Measurements from ENCODE around the gene CACNA2D3. TPM values are rescaled to one million over a fixed set of nuclear protein-coding genes. Genes with fewer than 3 reads are reported as not detected.
A peak's percentile ranks its signal among the peaks of the same experiment; 100 is the strongest.

The CACNA2D3 gene
- total and polyA plus RNA-seq, 5 donors: 29.2 to 64.5 (median 42.4) TPM

GRCh38 chr3:54243960-54244682, 121.8 kb downstream of the CACNA2D3 start:
- ATAC-seq: peak in 1 of 2 donors; percentile 36
- H3K27me3 ChIP-seq (ENCODE audit: control insufficient read depth, insufficient read depth): no peaks in the 10 kb centered on the region
- WGBS: 87% methylated on average over 8 of the region's 8 CpGs
- H3K4me1 ChIP-seq (ENCODE audit: control insufficient read depth, insufficient read depth, low read length): peaks cover 8% of the 10 kb centered on the region
- no peaks in the 10 kb centered on the region for H3K9me3 ChIP-seq (ENCODE audit: control insufficient read depth, low read length)
- H3K27ac ChIP-seq (ENCODE audit: low read length): no peak overlapping the region
- no peak overlapping the region for H3K4me3 ChIP-seq (ENCODE audit: low read length)
- intact Hi-C loops (cut with DNase I): no loop called here
- DNase-seq: no peak

- DNase-seq (no peak), ATAC-seq (no peak)
- H3K9me3 ChIP-seq (ENCODE audit: control insufficient read depth, low read length): no peaks in the 10 kb centered on the region
- intact Hi-C loops (cut with DNase I): no loop called here
- H3K4me3 ChIP-seq (ENCODE audit: low read length): no peak overlapping the region
- H3K27ac ChIP-seq (ENCODE audit: low read length): no peak overlapping the region
- no peaks in the 10 kb centered on the region for H3K27me3 ChIP-seq (ENCODE audit: control insufficient read depth, insufficient read depth)
- WGBS: 51% methylated on average over 3 of the region's 3 CpGs
- no peaks in the 10 kb centered on the region for H3K4me1 ChIP-seq (ENCODE audit: control insufficient read depth, insufficient read depth, low read length)
These were observed 129.4 kb downstream of the CACNA2D3 start for GRCh38 chr3:54251705-54252104.

- no peak for ATAC-seq
- Histone ChIP-seq H3K4me1 (ENCODE audit: control insufficient read depth, insufficient read depth, low read length) (no peaks in the 10 kb centered on the region), H3K4me3 (ENCODE audit: low read length) (no peak overlapping the region), H3K27me3 (ENCODE audit: control insufficient read depth, insufficient read depth) (no peaks in the 10 kb centered on the region), H3K27ac (ENCODE audit: low read length) (no peak overlapping the region), H3K9me3 (ENCODE audit: control insufficient read depth, low read length) (no peaks in the 10 kb centered on the region)
- WGBS: 84% methylated on average over 7 of the region's 7 CpGs
- no peak for DNase-seq
- intact Hi-C loops (cut with DNase I): no loop called here
These were observed 134.9 kb downstream of the CACNA2D3 start for GRCh38 chr3:54257125-54257720.

- Histone ChIP-seq H3K4me1 (ENCODE audit: control insufficient read depth, insufficient read depth, low read length) (no peaks in the 10 kb centered on the region), H3K4me3 (ENCODE audit: low read length) (no peak overlapping the region), H3K27ac (ENCODE audit: low read length) (no peak overlapping the region), H3K9me3 (ENCODE audit: control insufficient read depth, low read length) (no peaks in the 10 kb centered on the region), H3K27me3 (ENCODE audit: control insufficient read depth, insufficient read depth) (no peaks in the 10 kb centered on the region)
- no peak for ATAC-seq
- DNase-seq: no peak
- intact Hi-C loops (cut with DNase I): no loop called here
- WGBS: 54% methylated on average over 2 of the region's 2 CpGs
These were observed 137.3 kb downstream of the CACNA2D3 start for GRCh38 chr3:54259636-54260035.

GRCh38 chr3:54261141-54261540, 138.8 kb downstream of the CACNA2D3 start:
- H3K4me1 ChIP-seq (ENCODE audit: control insufficient read depth, insufficient read depth, low read length): no peaks in the 10 kb centered on the region
- H3K4me3 ChIP-seq (ENCODE audit: low read length): no peak overlapping the region
- H3K27ac ChIP-seq (ENCODE audit: low read length): no peak overlapping the region
- H3K27me3 ChIP-seq (ENCODE audit: control insufficient read depth, insufficient read depth): no peaks in the 10 kb centered on the region
- no peaks in the 10 kb centered on the region for H3K9me3 ChIP-seq (ENCODE audit: control insufficient read depth, low read length)
- 64% methylated on average over 3 of the region's 3 CpGs for WGBS
- no peak for ATAC-seq
- intact Hi-C loops (cut with DNase I): no loop called here
- DNase-seq: no peak

GRCh38 chr3:54262541-54262940, 140.2 kb downstream of the CACNA2D3 start:
- H3K27ac ChIP-seq (ENCODE audit: low read length): no peak overlapping the region
- no peaks in the 10 kb centered on the region for H3K9me3 ChIP-seq (ENCODE audit: control insufficient read depth, low read length)
- H3K27me3 ChIP-seq (ENCODE audit: control insufficient read depth, insufficient read depth): no peaks in the 10 kb centered on the region
- 81% methylated on average over 6 of the region's 6 CpGs for WGBS
- DNase-seq (no peak), ATAC-seq (no peak)
- H3K4me1 ChIP-seq (ENCODE audit: control insufficient read depth, insufficient read depth, low read length): no peaks in the 10 kb centered on the region
- intact Hi-C loops (cut with DNase I): no loop called here
- no peak overlapping the region for H3K4me3 ChIP-seq (ENCODE audit: low read length)

- Histone ChIP-seq H3K27ac (ENCODE audit: low read length) (no peak overlapping the region), H3K9me3 (ENCODE audit: control insufficient read depth, low read length) (no peaks in the 10 kb centered on the region), H3K4me3 (ENCODE audit: low read length) (no peak overlapping the region), H3K4me1 (ENCODE audit: control insufficient read depth, insufficient read depth, low read length) (no peaks in the 10 kb centered on the region), H3K27me3 (ENCODE audit: control insufficient read depth, insufficient read depth) (no peaks in the 10 kb centered on the region)
- ATAC-seq: no peak
- 64% methylated on average over 1 of the region's 1 CpG for whole genome bisulfite sequencing
- intact Hi-C loops (cut with DNase I): no loop called here
- no peak for DNase-seq
These were observed 140.6 kb downstream of the CACNA2D3 start for GRCh38 chr3:54262946-54263345.

- Histone ChIP-seq H3K4me3 (ENCODE audit: low read length) (no peak overlapping the region), H3K9me3 (ENCODE audit: control insufficient read depth, low read length) (no peaks in the 10 kb centered on the region), H3K27me3 (ENCODE audit: control insufficient read depth, insufficient read depth) (no peaks in the 10 kb centered on the region), H3K4me1 (ENCODE audit: control insufficient read depth, insufficient read depth, low read length) (no peaks in the 10 kb centered on the region), H3K27ac (ENCODE audit: low read length) (no peak overlapping the region)
- intact Hi-C loops (cut with DNase I): no loop called here
- ATAC-seq (no peak), DNase-seq (no peak)
- WGBS: 50% methylated on average over 4 of the region's 4 CpGs
These were observed 141.7 kb downstream of the CACNA2D3 start for GRCh38 chr3:54264050-54264449.

GRCh38 chr3:54270816-54271526, 148.6 kb downstream of the CACNA2D3 start:
- ATAC-seq (no peak), DNase-seq (no peak)
- no peak overlapping the region for H3K4me3 ChIP-seq (ENCODE audit: low read length)
- H3K9me3 ChIP-seq (ENCODE audit: control insufficient read depth, low read length): no peaks in the 10 kb centered on the region
- 43% methylated on average over 4 of the region's 4 CpGs for WGBS
- no peaks in the 10 kb centered on the region for H3K27me3 ChIP-seq (ENCODE audit: control insufficient read depth, insufficient read depth)
- intact Hi-C loops (cut with DNase I): no loop called here
- H3K27ac ChIP-seq (ENCODE audit: low read length): no peak overlapping the region
- H3K4me1 ChIP-seq (ENCODE audit: control insufficient read depth, insufficient read depth, low read length): peaks cover 3% of the 10 kb centered on the region

GRCh38 chr3:54273791-54274190, 151.4 kb downstream of the CACNA2D3 start:
- peaks cover 3% of the 10 kb centered on the region for H3K4me1 ChIP-seq (ENCODE audit: control insufficient read depth, insufficient read depth, low read length)
- WGBS: 72% methylated on average over 1 of the region's 1 CpG
- ATAC-seq (no peak), DNase-seq (no peak)
- intact Hi-C loops (cut with DNase I): no loop called here
- H3K27me3 ChIP-seq (ENCODE audit: control insufficient read depth, insufficient read depth): no peaks in the 10 kb centered on the region
- H3K27ac ChIP-seq (ENCODE audit: low read length): no peak overlapping the region
- H3K9me3 ChIP-seq (ENCODE audit: control insufficient read depth, low read length): no peaks in the 10 kb centered on the region
- H3K4me3 ChIP-seq (ENCODE audit: low read length): no peak overlapping the region

- Histone ChIP-seq H3K27ac (ENCODE audit: low read length) (no peak overlapping the region), H3K9me3 (ENCODE audit: control insufficient read depth, low read length) (no peaks in the 10 kb centered on the region), H3K27me3 (ENCODE audit: control insufficient read depth, insufficient read depth) (no peaks in the 10 kb centered on the region), H3K4me3 (ENCODE audit: low read length) (no peak overlapping the region), H3K4me1 (ENCODE audit: control insufficient read depth, insufficient read depth, low read length) (peaks cover 3% of the 10 kb centered on the region)
- DNase-seq (no peak), ATAC-seq (no peak)
- intact Hi-C loops (cut with DNase I): no loop called here
- 70% methylated on average over 4 of the region's 4 CpGs for WGBS
These were observed 152.3 kb downstream of the CACNA2D3 start for GRCh38 chr3:54274607-54275006.
